Measurements from ENCODE around the gene TMEM132D.

GRCh38 chr12:129903956-129904829 lies at the start of gene TMEM132D:
- TF ChIP-seq CTCF (IDR thresholded peaks at IDR 0.05) (no peak), POLR2A (IDR thresholded peaks at IDR 0.05) (no peak)

Measured in body of pancreas (tissue), 4 donors.